DOHH2 (cell line): Measurements from ENCODE around the gene TMEM165.
A peak's percentile ranks its signal among the peaks of the same experiment; 100 is the strongest.

Experiments used
- H3F3A ChIP-seq: fragments of 200-600 bp; sonication (generic), shearing (Covaris generic); 2 replicates; pipeline ENCODE4 v1.6.0; 2016; ENCODE audit warnings: antibody characterized with exemption, mild to moderate bottlenecking; ENCODE audit not compliant: control insufficient read depth, insufficient read depth
- H3K27ac ChIP-seq: fragments of 200-600 bp; sonication (generic); 2 replicates; pipeline ENCODE4 v1.5.1; 2014; ENCODE audit warnings: low read depth, mild to moderate bottlenecking, low read length, moderate library complexity
- H3K27me3 ChIP-seq: fragments of 200-600 bp; sonication (generic); 2 replicates; pipeline ENCODE4 v1.6.1; 2014; ENCODE audit warnings: mild to moderate bottlenecking, low read length, mixed read lengths; ENCODE audit not compliant: control insufficient read depth
- H3K36me3 ChIP-seq: fragments of 200-600 bp; sonication (generic); 2 replicates; pipeline ENCODE4 v1.6.1; 2014; ENCODE audit warnings: mild to moderate bottlenecking, low read length, moderate library complexity, mixed read lengths; ENCODE audit not compliant: control insufficient read depth
- H3K4me1 ChIP-seq: fragments of 200-600 bp; sonication (generic); 2 replicates; pipeline ENCODE4 v1.6.1; 2014; ENCODE audit warnings: mild to moderate bottlenecking, low read length, mixed read lengths; ENCODE audit not compliant: control insufficient read depth
- H3K4me2 ChIP-seq: fragments of 200-600 bp; sonication (generic); 2 replicates; pipeline ENCODE4 v1.6.0; 2014; ENCODE audit warnings: mild to moderate bottlenecking, low read length, moderate library complexity
- H3K4me3 ChIP-seq: fragments of 200-600 bp; sonication (generic); 2 replicates; pipeline ENCODE4 v1.5.1; 2014; ENCODE audit warnings: mild to moderate bottlenecking, low read length, mixed read lengths
- H3K79me2 ChIP-seq: fragments of 200-600 bp; sonication (generic); 2 replicates; pipeline ENCODE4 v1.6.1; 2014; ENCODE audit warnings: mild to moderate bottlenecking, low read length, mixed read lengths; ENCODE audit not compliant: control insufficient read depth
- H3K9me2 ChIP-seq: fragments of 200-600 bp; sonication (generic); replicated peaks from 2 replicates; pipeline ENCODE4 v1.6.1; 2014; ENCODE audit warnings: mild to moderate bottlenecking, low read length, mixed read lengths; ENCODE audit not compliant: control insufficient read depth
- H3K9me3 ChIP-seq: fragments of 200-600 bp; sonication (generic); 2 replicates; pipeline ENCODE4 v1.6.1; 2014; ENCODE audit warnings: antibody characterized with exemption, low read length, mixed read lengths; ENCODE audit not compliant: control insufficient read depth, insufficient read depth
- H4K20me1 ChIP-seq: fragments of 200-600 bp; sonication (generic); 2 replicates; pipeline ENCODE4 v1.6.0; 2014; ENCODE audit warnings: low read depth, mild to moderate bottlenecking, antibody characterized with exemption, low read length, moderate library complexity; ENCODE audit not compliant: control insufficient read depth, insufficient read depth
- CTCF ChIP-seq: fragments of 200-600 bp; sonication (generic); IDR thresholded peaks from one replicate; pipeline ENCODE4 v1.5.1; 2014; ENCODE audit warnings: antibody characterized with exemption, mild to moderate bottlenecking, low read depth, low read length; ENCODE audit not compliant: poor library complexity, severe bottlenecking
- EZH2phosphoT487 ChIP-seq: fragments of 200-600 bp; sonication (generic); IDR thresholded peaks from 2 replicates; pipeline ENCODE4 v1.6.1; 2017; ENCODE audit warnings: borderline replicate concordance, mild to moderate bottlenecking, antibody characterized with exemption, low read length, moderate library complexity, mixed read lengths

TMEM165 gene

GRCh38 chr4:55398461-55398860, 2.7 kb downstream of the TMEM165 start:
- peaks cover 80% of the 10 kb centered on the region for H3K79me2 ChIP-seq
- no peaks in the 10 kb centered on the region for H3K9me3 ChIP-seq
- TF ChIP-seq EZH2phosphoT487 (no peak), CTCF (no peak)
- no peaks in the 10 kb centered on the region for H3F3A ChIP-seq
- H3K27ac ChIP-seq: no peak overlapping the region
- peak overlapping the region; percentile 87 for H3K4me3 ChIP-seq
- H3K9me2 ChIP-seq: no peaks in the 10 kb centered on the region
- H3K36me3 ChIP-seq: peaks cover 55% of the 10 kb centered on the region
- H3K4me1 ChIP-seq: peaks cover 44% of the 10 kb centered on the region
- no peaks in the 10 kb centered on the region; the same call in 1 of the 2 replicates for H3K27me3 ChIP-seq
- H4K20me1 ChIP-seq: peaks cover 31% of the 10 kb centered on the region
- H3K4me2 ChIP-seq: peak overlapping the region; percentile 95

GRCh38 chr4:55398966-55399365, 3.2 kb downstream of the TMEM165 start:
- H3K4me3 ChIP-seq: peak overlapping the region; percentile 87
- TF ChIP-seq CTCF (no peak), EZH2phosphoT487 (no peak)
- H3K79me2 ChIP-seq: peaks cover 85% of the 10 kb centered on the region
- H3K36me3 ChIP-seq: peaks cover 60% of the 10 kb centered on the region
- H3K4me1 ChIP-seq: peaks cover 39% of the 10 kb centered on the region
- peaks cover 31% of the 10 kb centered on the region for H4K20me1 ChIP-seq
- no peaks in the 10 kb centered on the region for H3F3A ChIP-seq
- no peak overlapping the region for H3K27ac ChIP-seq
- no peaks in the 10 kb centered on the region for H3K9me2 ChIP-seq
- H3K9me3 ChIP-seq: no peaks in the 10 kb centered on the region
- peak overlapping the region; percentile 95 for H3K4me2 ChIP-seq
- H3K27me3 ChIP-seq: no peaks in the 10 kb centered on the region; the same call in 1 of the 2 replicates

- peaks cover 33% of the 10 kb centered on the region for H3K4me1 ChIP-seq
- peaks cover 31% of the 10 kb centered on the region for H4K20me1 ChIP-seq
- H3K27ac ChIP-seq: no peak overlapping the region
- no peak for TF ChIP-seq EZH2phosphoT487
- no peak for TF ChIP-seq CTCF
- no peaks in the 10 kb centered on the region for H3K9me3 ChIP-seq
- H3K9me2 ChIP-seq: no peaks in the 10 kb centered on the region
- peaks cover 65% of the 10 kb centered on the region for H3K36me3 ChIP-seq
- peak overlapping the region; percentile 95 for H3K4me2 ChIP-seq
- no peaks in the 10 kb centered on the region for H3F3A ChIP-seq
- no peak overlapping the region for H3K4me3 ChIP-seq
- H3K27me3 ChIP-seq: no peaks in the 10 kb centered on the region; the same call in 1 of the 2 replicates
- H3K79me2 ChIP-seq: peaks cover 91% of the 10 kb centered on the region
Observed at GRCh38 chr4:55399581-55399980, 3.8 kb downstream of the TMEM165 start.

GRCh38 chr4:55405073-55405472, 9.3 kb downstream of the TMEM165 start:
- Histone ChIP-seq H3K9me3 (no peaks in the 10 kb centered on the region), H3K9me2 (no peaks in the 10 kb centered on the region), H3K4me2 (no peak overlapping the region), H3K36me3 (peaks cover 80% of the 10 kb centered on the region), H3K4me1 (peaks cover 14% of the 10 kb centered on the region), H3K27me3 (no peaks in the 10 kb centered on the region), H3K4me3 (no peak overlapping the region), H3F3A (0 out of 2 replicates have a peak, but pooled peaks cover 2% of the 10 kb centered on the region), H3K79me2 (peaks cover 93% of the 10 kb centered on the region), H3K27ac (no peak overlapping the region), H4K20me1 (peaks cover 21% of the 10 kb centered on the region)
- TF ChIP-seq CTCF (no peak), EZH2phosphoT487 (no peak)
